COLO829 (cell line): ENCODE data around the gene GALNT12.

ENCODE experiments used
- DNase-seq: peaks from one replicate; pipeline ENCODE4 v3.0.0; 2012; ENCODE audit warnings: low spot score

GALNT12 gene

GRCh38 chr9:98783518-98784226, 23.8 kb upstream of the GALNT12 start:
- no peak for DNase-seq

GRCh38 chr9:98784831-98785806, 22.4 kb upstream of the GALNT12 start:
- DNase-seq = no peak

GRCh38 chr9:98786750-98787510, 20.5 kb upstream of the GALNT12 start:
- DNase-seq = no peak

- no peak for DNase-seq
Observed at GRCh38 chr9:98787766-98788335, 19.6 kb upstream of the GALNT12 start.

GRCh38 chr9:98789483-98790133, 17.9 kb upstream of the GALNT12 start:
- DNase-seq = no peak

GRCh38 chr9:98790134-98790841, 17.2 kb upstream of the GALNT12 start:
- no peak for DNase-seq

- peak; percentile 92 for DNase-seq
Observed at GRCh38 chr9:98790842-98791607, 16.4 kb upstream of the GALNT12 start.

GRCh38 chr9:98791608-98792490, 15.6 kb upstream of the GALNT12 start:
- no peak for DNase-seq

GRCh38 chr9:98793031-98793430, 14.4 kb upstream of the GALNT12 start:
- DNase-seq = no peak

GRCh38 chr9:98794802-98795201, 12.7 kb upstream of the GALNT12 start:
- DNase-seq = no peak

- DNase-seq = no peak
Observed at GRCh38 chr9:98795295-98795955, 12.0 kb upstream of the GALNT12 start.

- DNase-seq = no peak
Observed at GRCh38 chr9:98795970-98796363, 11.5 kb upstream of the GALNT12 start.

GRCh38 chr9:98796364-98797101, 10.9 kb upstream of the GALNT12 start, which contains the start of gene ANKS6:
TSS of gene ANKS6 (minus strand) at chr9:98796555. CDS start at chr9:98796491, 64 bp downstream.
- DNase-seq = peak; percentile 76

GRCh38 chr9:98797491-98797890, 10.0 kb upstream of the GALNT12 start:
- DNase-seq = no peak

- DNase-seq = no peak
Observed at GRCh38 chr9:98798254-98798653, 9.2 kb upstream of the GALNT12 start.

GRCh38 chr9:98801561-98801960, 5.9 kb upstream of the GALNT12 start:
- DNase-seq = no peak

- DNase-seq = no peak
Observed at GRCh38 chr9:98801969-98802371, 5.5 kb upstream of the GALNT12 start.

- no peak for DNase-seq
Observed at GRCh38 chr9:98804083-98804482, 3.4 kb upstream of the GALNT12 start.
